GM19468 (cell line): ENCODE results near the gene GRM5.

ENCODE experiments used
- ATAC-seq: cut with Tn5 transposase; IDR thresholded peaks from one replicate; pipeline ENCODE4 v1.9.1; 2021; ENCODE audit warnings: mild to moderate bottlenecking, moderate library complexity, moderate number of reproducible peaks; ENCODE audit not compliant: unreplicated experiment; ENCODE audit errors: extremely low read depth

Gene GRM5

GRCh38 chr11:88770475-88771079, 295.2 kb downstream of the GRM5 start:
- no peak for ATAC-seq

GRCh38 chr11:88744140-88744539, 321.6 kb downstream of the GRM5 start:
- ATAC-seq: no peak

- ATAC-seq: no peak
Observed at GRCh38 chr11:88739524-88739923, 326.3 kb downstream of the GRM5 start.

- ATAC-seq: no peak
Observed at GRCh38 chr11:88709567-88709966, 356.2 kb downstream of the GRM5 start.

GRCh38 chr11:88704485-88704884, 361.3 kb downstream of the GRM5 start:
- ATAC-seq: no peak

GRCh38 chr11:88701816-88702215, 364.0 kb downstream of the GRM5 start:
- no peak for ATAC-seq

GRCh38 chr11:88697139-88697538, 368.6 kb downstream of the GRM5 start:
- no peak for ATAC-seq

- ATAC-seq: no peak
Observed at GRCh38 chr11:88695689-88696414, 369.9 kb downstream of the GRM5 start.

GRCh38 chr11:88692306-88693086, 373.3 kb downstream of the GRM5 start:
- ATAC-seq: no peak

- no peak for ATAC-seq
Observed at GRCh38 chr11:88689548-88690240, 376.1 kb downstream of the GRM5 start.

- no peak for ATAC-seq
Observed at GRCh38 chr11:88683024-88683423, 382.8 kb downstream of the GRM5 start.

- ATAC-seq: no peak
Observed at GRCh38 chr11:88680806-88681205, 385.0 kb downstream of the GRM5 start.

GRCh38 chr11:88666364-88666763, 399.4 kb downstream of the GRM5 start:
- no peak for ATAC-seq

- ATAC-seq: no peak
Observed at GRCh38 chr11:88657076-88657738, 408.6 kb downstream of the GRM5 start.

- ATAC-seq: no peak
Observed at GRCh38 chr11:88656283-88656682, 409.5 kb downstream of the GRM5 start.

GRCh38 chr11:88655656-88656055, 410.1 kb downstream of the GRM5 start:
- ATAC-seq: no peak

- no peak for ATAC-seq
Observed at GRCh38 chr11:88655196-88655595, 410.6 kb downstream of the GRM5 start.

GRCh38 chr11:88651556-88651955, 414.2 kb downstream of the GRM5 start:
- ATAC-seq: no peak

GRCh38 chr11:88644724-88645123, 421.1 kb downstream of the GRM5 start:
- ATAC-seq: no peak

GRCh38 chr11:88632163-88632562, 433.6 kb downstream of the GRM5 start:
- ATAC-seq: no peak
